Measurements from ENCODE around the gene AGPAT4.

AGPAT4 gene

DNA sequence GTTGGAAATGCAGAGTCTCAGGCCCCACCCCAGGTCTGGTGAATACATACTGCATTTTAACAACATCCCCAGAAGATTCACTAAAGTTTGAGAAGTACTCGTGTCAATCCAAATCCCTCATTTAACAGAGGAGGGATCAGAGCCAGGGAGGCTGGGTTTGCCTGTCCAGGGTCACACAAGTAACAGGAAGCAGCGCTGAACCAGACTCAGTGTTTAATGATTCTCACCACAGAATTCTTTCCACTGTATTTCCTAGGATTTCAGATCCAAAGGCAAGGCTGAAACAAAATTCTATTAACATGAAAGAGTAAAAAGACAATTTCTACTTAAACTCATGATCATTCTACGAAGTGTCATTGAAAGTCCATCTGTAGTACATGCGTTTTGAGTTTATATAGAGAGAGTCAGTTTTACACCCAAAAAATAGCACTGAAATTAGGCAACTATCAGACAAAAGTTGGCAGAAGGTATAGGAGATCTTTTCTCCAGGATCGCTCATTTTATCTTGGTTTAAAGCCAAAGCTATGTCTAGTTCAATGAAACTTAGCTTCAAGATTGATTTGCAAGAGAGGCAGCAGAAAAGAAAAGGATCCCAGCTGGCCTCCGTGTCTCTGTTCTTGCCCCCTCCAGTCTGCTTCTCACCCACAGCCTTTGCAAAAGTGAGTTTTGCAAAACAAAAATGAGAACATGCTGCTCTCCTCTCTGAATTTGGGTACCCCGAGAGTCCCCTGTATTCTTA lies 6.0 kb upstream of the AGPAT4 start:
- no peak for DNase-seq

DNA sequence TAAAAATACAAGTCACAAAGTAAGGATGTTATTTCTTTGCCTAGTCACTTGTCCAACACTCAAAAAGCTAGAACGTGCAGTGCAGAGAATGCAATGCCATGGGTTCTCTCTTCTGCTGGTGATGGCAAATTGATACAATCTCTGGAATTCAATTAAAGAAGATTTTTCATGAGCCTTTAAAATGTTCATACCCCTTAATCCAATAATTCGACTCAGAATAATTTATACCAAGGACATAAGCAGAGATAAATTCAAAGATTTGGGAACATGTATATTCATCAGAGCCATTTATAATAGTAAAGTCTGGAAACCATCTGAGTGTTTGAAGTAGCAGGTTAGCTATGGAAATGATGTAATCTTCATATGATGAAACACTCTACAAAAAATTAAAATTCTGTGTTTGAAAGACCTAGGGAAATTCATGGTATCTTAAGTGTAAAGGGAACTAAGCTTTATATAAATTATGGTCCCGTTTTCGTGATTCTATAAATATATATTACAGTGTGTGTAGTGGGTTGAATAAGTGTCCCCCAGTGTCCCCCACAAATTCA lies 2.8 kb upstream of the AGPAT4 start:
- no peak for DNase-seq

DNA sequence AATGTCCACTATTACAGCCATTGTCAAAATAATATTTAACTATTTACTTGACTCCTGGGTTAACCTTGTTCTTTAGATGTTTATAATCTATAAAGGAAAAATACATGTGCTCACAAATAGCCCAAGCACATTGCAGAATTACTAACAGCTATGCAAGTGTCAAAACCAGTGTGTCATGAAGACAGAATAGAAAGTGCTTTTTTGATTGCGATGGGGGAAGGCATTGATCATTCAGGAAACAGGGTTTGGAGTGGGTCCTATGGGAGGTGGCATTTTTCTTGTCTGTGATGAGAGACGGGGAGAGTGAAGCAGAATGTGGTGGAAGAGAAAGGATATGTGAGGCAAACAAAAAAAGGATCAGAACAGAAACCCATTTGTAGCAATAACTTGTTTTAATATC lies 1.0 kb upstream of the AGPAT4 start:
- DNase-seq = no peak

DNA sequence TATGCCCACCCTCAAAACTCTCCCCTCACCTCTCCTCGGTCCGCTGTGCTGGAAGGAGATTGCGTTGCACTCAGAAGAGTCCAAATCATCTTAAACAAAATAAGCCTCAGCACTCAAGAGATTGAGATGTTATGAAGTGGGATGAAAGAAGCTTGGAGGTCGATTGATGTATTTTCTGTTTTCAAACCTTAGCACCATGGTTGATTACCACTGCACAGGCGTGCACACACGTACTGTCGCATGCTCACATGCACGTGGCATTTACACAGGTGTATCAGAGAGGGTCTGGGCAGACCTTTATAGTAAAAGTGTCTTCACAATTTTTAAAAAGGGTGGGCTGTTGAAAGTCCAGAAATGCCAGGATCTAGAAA lies 612 bp upstream of the AGPAT4 start:
- no peak for DNase-seq

DNA sequence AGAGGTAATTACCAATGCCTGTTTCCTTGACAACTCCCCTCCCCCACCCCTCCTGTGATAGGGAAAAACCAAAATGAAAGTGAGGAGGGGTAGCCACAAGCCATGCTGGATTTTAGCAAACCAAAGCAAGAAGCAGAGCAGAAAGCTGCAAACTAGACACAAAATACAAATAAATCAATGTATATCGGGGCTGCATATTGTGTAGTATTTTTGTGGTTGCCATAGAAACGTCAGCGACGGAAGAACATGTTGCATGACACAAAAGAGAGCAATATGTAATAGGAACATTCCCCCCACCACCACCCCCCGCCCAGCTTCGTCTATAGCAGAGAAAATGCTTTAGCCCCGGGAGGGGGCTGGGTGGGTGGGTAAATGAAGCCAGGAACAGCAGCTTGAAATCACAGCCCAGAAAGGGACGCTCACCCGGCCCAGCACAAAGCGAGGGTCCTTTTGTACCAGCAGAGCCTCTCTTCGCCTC lies 548 bp downstream of the AGPAT4 start:
- peak; percentile 1 to 7 for DNase-seq

DNA sequence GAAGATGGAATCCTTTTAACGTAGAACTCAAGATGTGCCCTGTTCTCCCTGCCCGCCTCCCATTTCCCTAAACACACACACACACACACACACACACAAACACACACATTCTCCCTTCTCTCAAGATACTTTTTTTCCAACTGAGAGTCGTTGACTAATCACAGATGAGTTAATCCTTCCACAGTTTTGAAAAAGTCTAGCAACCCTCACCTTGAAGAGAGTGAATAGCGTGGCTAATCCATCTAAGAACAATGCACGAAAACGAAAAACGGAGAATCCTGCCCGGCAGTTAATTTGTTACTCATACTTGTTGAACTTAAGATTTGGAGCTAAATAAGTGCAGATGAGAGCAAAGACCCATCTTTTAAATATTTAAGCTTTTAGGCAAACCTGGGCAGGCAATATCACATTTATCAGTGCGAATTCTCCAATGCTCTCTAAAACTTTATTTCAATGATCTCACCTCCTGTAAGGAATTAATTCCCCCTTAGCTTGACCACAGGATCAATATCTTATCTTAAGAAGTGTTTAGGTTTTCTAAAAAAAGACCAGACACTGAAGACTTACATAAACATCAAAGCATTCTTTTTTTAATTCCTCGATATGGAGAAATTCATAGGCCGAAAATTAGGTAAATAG lies 1.1 kb downstream of the AGPAT4 start:
- no peak for DNase-seq

DNA sequence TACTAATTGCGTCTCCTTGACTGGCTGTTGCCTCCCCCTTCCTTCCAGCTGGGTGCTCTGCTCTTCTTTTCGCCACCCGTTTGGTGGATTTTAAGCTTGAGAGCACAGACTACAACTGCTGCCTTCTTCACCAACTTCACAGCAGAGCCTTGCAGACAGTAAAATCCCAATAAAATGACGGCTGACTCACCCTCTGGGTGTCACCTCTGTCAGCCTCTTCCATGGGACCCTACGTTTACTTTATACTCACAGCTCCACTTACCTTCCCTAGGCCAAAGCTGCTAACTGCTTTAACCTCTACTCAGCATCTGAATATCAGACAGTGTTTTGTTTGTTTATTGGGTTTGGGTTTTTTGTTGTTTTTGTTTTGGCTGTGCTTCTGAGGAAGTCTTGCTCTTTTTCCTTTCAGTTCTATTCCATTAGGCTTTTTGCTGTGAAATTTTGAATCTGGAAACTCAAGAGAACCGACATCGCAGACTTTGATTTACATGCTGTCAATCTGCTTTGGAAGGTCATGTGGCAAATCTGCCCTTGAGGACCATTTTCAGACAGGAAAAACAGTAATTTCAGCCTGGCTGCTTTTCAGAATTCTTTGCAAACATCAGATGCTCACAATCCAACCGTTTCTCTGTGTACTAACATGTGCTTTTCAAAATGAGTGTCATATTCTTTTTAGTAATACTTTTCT lies 2.4 kb downstream of the AGPAT4 start:
- no peak for DNase-seq

DNA sequence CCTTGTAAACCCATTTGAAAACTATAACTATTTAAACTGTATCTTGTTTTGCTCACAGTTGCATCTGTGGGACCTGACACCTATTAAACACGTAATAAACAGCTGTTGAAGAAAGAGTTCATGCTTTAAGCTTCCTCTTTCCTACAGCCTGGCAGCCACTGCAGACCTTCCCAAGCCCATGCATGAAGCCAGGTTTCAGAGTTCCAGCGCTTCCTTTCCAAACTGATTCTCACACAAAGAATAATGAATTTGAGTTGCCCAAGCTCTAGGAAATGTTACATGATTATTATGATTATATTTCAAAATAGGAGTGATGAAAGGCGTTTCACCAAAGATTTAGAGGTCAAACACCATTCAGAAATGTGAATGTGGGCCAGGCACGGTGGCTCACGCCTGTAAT lies 3.7 kb downstream of the AGPAT4 start:
- no peak for DNase-seq

DNA sequence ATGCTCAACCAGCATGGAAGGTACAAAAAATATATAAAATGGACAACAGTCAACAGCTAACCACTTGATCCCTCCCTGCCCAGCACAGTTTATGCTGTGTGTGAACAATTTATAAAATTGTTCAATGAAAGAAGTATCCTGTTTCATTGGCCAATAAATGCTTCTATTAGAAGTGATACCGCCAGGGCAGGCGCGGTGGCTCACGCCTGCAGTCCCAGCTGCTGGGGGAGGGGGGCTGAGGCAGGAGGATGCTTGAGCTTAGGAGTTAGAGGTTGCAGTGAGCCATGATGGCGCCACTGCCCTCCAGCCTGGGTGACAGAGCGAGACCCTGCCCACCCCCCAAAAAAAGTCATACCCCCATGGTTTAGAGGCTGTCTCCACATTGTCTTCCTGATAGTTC lies 4.6 kb downstream of the AGPAT4 start:
- DNase-seq = no peak

DNA sequence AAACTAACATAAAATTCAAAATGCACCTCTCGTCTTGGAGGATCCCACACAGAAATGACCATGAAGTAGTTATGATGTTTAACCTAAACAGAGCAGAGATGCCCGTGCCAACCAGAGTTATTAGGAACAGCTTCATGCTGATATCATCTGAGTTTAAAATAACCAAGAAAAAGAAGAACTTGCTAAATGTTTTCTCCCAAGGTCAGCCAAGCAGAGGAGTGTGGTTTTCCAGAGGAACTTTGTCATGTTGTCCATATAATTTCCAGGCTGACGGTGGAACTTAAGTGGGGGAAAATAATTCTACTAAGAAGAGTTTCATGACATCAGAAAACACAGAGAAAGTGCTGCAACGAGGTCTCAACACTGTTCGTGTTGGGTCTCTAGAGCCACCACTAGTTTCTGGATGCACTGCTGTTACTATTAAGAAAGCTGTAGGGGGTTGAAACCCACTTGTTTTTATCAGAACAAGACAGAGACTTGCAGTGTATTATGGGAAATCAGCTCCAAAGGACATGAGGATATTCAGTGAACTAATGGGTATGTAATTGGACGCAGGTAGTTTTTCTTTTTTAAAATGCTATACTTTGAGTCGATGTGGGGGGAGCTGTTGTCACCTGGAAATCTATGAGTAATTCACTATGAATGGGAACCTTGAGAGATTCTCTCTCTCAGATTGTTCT lies 5.2 kb downstream of the AGPAT4 start:
- no peak for DNase-seq

DNA sequence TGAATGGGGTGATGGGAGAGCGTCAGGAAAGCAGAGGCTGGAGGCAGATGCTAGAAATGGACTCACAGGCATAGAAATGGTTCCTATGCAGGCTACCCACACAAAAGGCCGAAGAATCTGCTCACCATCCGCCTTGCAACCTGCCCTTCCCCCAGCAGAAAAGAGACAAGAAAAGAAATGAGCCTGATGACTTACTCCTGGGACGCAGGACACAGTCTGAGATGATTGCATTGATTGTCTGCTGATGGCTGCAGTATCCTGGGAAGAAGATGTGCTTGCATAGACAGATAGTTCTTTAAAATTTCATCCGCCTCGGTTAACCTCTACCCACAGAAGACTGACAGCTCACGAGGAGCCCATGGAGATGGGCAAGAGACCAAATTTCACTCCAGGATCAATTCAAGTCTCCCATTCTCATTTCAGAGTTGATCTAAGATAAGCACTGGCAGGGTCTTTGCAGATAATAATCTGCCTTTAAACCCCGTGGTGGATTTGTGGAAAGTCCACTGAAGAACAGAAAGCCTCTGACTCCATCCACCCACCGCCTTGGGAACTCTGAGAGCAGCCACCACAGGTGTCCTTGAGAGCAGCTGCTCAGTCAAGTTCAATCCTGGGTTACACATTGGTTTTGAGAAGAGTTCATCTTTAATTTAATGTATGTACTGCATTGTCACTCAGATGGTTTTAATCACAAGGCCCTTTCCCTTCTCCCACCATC lies 7.2 kb downstream of the AGPAT4 start:
- DNase-seq = no peak

DNA sequence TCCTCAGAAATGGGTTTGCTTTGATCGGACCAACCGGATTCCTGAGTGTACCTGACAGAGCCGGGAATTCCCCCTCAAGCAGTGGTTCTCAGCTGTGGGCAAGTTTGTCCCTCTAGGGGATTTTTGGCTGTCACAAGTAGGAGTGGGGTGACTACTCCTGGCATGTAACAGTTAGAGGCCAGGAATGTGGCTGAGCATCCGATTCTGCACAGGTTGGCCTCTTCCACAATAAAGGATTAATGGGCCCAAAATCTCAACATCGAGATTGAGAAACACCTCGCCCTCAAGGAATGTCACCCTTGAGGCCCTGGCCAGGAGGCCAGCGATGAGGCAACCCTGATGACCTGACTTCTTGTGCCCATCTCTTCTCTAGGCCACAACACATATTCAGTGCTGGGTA lies 7.9 kb downstream of the AGPAT4 start:
- DNase-seq = no peak

DNA sequence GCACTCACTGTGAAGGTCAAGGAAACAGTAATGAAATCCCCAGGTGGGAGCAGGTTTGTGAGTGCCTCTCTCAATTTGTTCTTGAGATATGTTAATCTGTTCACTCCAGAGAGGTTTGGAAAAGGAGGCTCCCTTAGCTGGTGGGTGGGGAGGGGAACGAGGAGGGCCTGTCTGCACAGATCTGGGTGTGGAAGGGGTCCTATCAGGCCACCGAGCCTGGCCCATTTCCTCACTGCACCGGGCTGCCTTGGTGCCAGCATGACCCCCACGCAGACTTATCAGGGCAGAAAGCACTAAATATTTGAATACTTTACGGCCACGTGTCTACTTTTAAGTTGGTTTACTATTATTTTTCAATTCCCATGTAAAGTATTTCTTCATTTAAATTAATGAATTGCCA lies 8.3 kb downstream of the AGPAT4 start:
- no peak for DNase-seq

DNA sequence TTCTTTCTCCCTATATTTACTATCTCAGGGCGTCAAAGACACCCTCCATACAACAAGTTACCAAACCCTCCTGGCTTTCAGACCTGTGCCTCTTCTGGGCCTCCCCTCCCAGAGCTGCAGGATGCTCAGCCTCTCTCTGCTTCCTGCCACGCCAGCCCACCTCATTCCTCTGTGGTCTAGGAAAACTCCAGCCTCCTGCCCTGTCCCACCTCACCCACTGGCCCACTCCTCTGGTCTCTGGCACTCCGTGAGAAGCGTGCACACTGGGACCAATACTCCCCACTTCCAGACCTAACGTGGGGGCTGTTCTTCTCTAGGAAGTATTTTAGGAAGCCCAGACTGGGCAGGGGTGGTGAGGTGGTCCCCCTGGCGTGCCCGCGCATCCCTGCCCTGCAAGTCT lies 9.7 kb downstream of the AGPAT4 start:
- DNase-seq = no peak

DNA sequence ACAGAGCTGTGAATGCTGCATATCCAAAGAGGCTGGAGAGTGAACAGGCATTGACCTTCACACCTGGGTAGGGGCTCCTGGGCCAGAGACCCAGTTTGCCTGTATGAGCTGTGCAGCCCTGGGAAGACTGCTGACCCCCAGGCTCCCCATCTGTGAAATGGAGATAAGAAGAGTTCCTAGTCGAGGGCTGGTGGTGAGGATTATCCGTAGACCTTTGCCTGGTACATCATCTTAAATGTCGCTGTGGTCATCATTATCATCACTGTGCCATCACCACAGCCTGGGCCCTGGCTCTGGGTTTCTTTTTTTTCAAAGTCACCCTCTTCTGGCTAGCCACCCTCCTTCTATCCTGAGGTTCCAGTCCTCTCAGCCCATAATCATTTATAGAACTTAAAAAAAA lies 12.0 kb downstream of the AGPAT4 start:
- DNase-seq = no peak

DNA sequence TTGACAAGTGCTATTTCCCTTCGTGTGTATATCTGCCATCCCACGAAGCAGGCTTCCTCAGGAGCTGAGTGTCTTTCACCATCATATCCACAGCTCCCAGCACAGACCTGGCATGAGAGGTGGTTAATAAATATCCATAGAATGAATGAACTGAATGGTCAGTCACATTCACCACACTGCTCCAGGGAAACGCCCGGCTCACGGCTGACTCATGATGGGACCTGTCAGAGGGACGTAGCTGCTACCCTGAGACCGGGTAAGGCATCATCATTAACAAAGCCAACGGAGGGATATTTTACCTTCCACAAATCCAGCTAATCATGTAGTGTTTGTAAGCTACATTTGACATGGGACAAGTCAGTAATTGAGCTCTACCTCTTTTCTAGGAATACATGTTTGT lies 12.5 kb downstream of the AGPAT4 start:
- DNase-seq = no peak

DNA sequence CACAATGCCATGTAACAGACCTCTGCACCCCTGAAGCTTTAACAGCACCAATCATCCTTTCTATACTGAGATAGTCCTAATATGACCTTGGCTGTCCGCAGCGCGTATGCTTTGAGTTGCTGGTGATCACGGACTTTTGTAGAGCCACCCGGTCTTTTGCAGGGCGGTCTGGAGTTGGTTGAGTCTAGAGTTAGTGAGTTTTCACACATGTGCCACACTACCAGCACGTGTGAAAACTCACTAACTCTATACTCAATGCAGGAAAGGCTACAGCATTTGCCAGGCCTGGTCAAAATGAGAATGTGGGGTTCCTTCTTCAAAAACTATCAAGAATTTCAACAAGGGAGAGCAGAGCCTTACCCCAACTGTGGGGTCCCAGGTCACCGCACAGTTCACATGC lies 14.6 kb downstream of the AGPAT4 start:
- no peak for DNase-seq

DNA sequence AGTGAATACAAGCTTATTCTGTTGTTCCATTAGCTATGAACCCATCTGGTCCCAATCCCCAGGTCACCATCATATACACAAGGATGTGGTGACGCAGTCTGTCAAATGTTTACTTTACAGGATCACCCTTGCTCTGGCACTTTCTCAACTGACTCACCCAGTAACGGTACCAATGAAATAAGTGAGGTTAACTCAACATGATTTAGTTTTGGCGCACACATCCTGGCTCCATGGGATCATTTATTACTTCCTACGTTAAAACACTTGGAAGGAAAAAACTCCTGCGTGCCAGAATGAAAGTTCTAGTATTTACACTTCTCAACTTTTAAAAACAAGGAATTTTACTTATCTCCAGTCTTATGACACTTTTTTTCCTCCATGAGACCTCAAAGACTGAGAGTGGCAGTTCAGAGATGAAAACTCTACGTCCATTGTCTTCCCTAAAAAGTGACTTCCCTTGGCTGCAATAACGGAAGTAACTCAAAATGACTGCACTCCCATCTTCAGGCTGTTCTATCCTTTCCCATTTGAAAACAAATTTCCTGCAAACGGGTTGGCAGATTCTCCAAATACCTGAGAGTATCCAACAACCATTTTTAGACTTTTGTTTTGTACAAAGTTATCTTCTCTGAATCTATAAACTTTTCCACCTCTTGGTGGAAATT lies 15.9 kb downstream of the AGPAT4 start:
- DNase-seq = no peak

DNA sequence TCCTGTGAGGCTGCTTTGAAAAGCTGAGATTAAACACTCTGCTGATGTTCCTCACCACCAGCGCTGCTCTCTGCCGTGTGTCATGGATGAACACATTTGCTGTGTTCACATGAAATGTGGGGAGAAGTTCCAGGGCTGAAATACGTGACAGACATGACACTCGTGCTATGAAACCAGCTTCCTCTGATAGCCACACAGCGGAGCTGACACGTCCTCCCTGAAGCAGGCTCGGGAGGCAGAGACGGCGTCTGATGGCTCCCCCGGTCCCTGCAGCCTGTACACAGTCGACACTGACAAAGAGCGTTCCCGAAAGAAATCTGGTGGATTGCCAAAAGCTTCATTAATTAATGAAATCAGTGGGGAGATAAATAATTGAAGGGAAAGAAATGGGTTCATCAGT lies 17.5 kb downstream of the AGPAT4 start:
- DNase-seq = no peak

DNA sequence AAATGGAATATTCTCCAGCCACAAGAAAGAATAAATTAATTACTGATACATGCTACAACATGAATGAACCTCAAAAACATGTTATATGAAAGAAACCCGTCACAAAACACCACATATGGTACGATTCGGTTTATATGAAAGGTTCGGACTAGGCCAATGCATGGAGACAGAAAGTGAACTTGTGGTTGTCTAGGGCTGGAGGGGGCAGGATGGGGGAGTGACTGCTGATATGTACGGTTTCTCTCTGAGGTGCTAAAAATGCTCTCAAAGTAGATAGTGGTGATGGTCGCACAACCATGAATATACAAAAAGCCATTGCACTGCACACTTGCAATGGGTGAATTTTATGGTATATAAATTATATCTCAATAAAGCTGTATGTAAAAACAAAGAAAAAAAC lies 18.3 kb downstream of the AGPAT4 start:
- DNase-seq = no peak

DNA sequence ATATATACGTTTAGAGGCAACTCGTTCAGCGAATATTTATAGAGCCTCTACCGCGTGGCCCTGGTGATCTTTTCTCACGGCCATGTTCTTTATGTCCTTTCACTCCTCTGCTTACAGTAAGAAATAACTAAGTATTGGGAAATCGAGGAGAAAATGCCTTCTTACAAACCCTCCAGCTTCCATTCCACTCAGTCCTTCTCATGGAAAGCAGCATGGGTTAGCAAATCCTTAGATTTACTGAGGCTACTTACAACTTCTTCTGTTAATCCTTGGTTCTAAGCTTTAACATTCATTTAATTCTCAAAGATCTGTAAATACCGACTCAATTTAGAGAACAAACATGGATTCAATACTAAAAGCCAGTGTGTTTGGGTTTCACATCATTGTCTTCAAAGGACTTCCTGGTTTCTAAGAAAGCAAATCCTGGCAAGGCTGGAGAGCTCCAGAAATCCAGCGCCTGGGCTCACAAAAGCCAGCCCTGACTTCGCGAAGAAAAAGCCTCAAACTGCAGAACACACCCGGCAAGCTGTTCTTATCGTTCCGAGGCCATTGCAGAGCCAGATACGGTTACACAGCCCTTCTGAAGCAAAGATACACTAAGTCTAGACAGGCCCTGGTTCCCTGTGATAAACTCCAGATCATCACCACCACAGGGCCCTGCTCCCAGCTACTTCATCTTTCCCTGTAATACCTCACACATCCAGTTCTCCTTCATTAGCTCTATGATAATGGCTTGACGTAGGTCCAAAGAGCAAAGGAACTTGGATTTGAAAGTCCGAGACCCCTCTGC lies 19.2 kb downstream of the AGPAT4 start:
- DNase-seq = no peak
